OCI-LY1 (cell line): ENCODE data around the gene SV2C.

Source experiments
- EZH2 ChIP-seq: fragments of 200-600 bp; sonication (generic), shearing (Covaris generic); IDR thresholded peaks from 2 replicates; pipeline ENCODE4 v1.8.0; 2017; ENCODE audit warnings: borderline replicate concordance, mixed run types, mild to moderate bottlenecking, antibody characterized with exemption, low read length, moderate library complexity, mixed read lengths
- TF ChIP-seq, protein P1 (sequence below): fragments of 200-600 bp; sonication (generic), shearing (Covaris generic); IDR thresholded peaks from 2 replicates; pipeline ENCODE4 v1.5.1; 2017; ENCODE audit warnings: mild to moderate bottlenecking, antibody characterized with exemption, low read length, moderate library complexity, mixed read lengths

DNA sequence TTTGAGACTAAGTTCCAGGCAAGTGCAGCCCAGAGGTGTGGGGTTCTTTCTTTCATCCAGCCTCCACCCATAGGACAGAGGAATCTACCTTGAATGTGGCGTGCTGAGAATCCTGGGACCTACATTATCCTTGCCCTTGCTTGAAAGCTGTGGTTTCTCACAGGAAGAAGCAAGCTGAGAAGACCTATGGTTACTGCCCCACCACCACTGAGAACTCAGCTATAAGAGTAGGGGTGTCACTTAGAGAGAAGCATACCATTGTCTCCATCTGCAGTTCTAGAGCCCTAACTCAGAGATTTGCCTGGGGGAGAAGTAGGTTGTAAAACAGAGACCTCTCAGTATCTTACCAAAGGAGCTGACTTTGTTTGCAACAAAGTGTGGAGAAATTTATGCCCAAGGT is 72.4 kb downstream of the SV2C start:
- TF ChIP-seq, protein P1, sequence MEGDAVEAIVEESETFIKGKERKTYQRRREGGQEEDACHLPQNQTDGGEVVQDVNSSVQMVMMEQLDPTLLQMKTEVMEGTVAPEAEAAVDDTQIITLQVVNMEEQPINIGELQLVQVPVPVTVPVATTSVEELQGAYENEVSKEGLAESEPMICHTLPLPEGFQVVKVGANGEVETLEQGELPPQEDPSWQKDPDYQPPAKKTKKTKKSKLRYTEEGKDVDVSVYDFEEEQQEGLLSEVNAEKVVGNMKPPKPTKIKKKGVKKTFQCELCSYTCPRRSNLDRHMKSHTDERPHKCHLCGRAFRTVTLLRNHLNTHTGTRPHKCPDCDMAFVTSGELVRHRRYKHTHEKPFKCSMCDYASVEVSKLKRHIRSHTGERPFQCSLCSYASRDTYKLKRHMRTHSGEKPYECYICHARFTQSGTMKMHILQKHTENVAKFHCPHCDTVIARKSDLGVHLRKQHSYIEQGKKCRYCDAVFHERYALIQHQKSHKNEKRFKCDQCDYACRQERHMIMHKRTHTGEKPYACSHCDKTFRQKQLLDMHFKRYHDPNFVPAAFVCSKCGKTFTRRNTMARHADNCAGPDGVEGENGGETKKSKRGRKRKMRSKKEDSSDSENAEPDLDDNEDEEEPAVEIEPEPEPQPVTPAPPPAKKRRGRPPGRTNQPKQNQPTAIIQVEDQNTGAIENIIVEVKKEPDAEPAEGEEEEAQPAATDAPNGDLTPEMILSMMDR, result no peak
- no peak for TF ChIP-seq EZH2
